COR-L47 (cell line): Measurements from ENCODE around the gene LRFN2.
A peak's percentile ranks its signal among the peaks of the same experiment; 100 is the strongest.

ENCODE experiments used
- DNase-seq: peaks from one replicate; lab custom pipeline; 2025; lab: John Stamatoyannopoulos, UW

The LRFN2 gene

DNA sequence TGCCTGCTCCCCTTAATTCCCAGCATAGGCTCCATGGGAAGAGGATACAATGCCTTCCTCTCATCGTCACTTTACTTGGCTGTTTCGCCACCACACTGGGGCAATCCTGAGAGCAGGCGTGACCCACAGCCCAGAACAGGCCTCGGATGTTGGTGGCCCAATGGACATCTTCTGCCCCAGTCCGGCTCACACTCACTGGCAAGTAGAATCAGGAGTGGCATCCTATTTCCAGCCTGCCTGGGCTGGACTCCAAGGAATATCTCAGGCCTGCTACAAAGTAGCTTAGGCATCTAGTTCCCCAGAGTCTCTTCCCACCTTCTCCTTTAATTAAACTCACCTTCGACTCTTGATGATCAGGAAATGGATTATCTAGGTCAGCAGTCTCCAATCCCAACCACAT, 110.5 kb downstream of the LRFN2 start:
- no peak for DNase-seq

GRCh38 chr6:40474937-40475336, 112.2 kb downstream of the LRFN2 start:
- DNase-seq = no peak

GRCh38 chr6:40473026-40473425, 114.1 kb downstream of the LRFN2 start:
- peak; percentile 33 for DNase-seq

DNA sequence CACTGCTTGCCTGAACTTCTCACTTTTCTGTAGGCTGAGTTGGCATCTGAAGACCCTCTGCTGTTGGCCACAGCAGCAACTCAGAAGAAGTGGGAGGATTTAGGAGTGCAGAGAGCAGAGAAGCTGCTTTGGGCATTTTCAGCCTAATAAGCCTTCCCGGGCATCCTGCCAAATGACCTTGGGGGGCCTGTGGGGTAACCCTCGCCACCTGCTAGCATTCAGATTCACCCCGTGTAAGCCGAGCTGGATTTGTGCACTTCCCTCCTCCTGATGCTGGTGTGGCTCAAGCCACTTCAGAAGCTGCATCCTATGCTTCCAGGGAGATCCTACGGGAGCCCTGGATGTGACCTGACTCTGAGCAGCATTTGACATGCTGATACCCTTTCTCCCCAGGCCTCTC, 114.8 kb downstream of the LRFN2 start:
- peak; percentile 55 for DNase-seq

GRCh38 chr6:40471243-40471642, 115.9 kb downstream of the LRFN2 start:
- no peak for DNase-seq

GRCh38 chr6:40469323-40469722, 117.8 kb downstream of the LRFN2 start:
- DNase-seq = no peak

DNA sequence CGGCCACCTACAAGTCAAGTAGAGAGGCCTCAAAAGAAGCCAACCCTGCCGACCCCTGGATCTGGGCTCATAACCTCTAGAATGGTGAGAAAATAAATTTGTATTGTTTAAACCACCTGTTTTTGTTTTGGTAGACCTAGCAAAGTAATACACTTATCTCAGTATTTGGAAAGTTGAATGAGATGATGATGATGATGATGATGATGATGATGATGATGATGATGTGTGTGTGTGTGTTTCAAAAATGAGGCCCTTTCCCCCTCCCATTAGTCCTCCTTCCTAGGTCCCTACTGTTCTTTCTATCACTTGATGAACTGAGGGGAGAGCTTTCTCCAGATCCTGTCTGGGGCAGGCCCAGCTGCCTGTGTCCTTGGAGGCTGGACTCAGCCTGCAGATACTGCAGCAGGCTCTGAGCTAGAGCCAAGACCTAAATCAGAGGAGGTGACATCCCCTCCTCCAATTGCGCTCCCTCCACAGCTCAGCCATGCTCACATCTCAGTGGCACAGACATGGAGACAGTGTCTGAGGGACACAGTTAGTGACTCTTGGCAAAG, 120.1 kb downstream of the LRFN2 start:
- no peak for DNase-seq

GRCh38 chr6:40461643-40462042, 125.5 kb downstream of the LRFN2 start:
- no peak for DNase-seq

- DNase-seq = peak; percentile 63
Measured at GRCh38 chr6:40460380-40460779, 126.8 kb downstream of the LRFN2 start.

DNA sequence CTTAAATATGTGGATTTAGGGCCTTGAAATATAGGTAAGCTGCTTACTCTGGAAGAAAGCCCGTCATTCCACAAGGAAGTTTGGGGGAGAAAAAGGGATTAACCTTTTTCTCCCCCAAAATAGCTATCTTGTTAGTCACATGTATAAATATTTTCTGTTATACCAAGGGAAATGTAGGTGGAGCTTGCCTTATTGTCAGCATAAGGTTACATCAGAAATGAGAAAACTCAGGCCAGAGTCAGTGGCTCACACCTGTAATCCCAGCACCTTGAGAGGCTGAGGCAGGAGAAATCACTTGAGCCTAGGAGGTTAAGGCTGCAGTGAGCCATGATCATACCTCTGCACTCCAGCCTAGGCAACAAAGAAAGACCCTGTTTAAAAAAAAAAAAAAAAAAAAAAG, 129.9 kb downstream of the LRFN2 start:
- no peak for DNase-seq

DNA sequence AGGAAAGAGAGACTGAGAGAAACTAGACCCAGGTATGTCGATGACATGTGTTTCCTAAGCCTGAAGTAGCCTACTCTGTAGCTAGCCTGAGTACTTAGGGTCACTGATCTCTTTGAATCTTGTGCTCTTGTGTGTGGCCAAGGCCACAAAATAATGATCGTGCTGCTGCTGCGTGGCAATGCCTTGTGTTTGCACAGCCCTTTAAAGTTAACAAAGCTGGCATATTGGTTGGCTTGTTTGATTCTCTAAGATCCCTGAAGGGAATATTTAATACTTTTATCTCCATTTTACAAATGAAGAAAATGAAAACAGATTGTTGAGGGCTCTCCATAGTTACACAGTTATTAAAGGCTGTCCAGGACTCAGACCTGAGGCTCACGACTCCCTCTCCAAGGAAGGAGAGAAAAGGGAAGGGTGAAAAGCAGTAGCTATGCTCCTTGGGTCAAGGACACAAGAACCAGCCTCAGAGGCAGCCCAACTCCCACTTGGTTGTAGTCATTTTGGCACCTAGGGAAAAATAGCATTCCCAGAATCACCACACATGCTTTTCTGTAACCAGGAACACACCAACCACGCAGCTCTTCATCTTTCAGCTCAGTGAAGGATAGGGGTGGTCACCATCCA, 130.7 kb downstream of the LRFN2 start:
- no peak for DNase-seq

DNA sequence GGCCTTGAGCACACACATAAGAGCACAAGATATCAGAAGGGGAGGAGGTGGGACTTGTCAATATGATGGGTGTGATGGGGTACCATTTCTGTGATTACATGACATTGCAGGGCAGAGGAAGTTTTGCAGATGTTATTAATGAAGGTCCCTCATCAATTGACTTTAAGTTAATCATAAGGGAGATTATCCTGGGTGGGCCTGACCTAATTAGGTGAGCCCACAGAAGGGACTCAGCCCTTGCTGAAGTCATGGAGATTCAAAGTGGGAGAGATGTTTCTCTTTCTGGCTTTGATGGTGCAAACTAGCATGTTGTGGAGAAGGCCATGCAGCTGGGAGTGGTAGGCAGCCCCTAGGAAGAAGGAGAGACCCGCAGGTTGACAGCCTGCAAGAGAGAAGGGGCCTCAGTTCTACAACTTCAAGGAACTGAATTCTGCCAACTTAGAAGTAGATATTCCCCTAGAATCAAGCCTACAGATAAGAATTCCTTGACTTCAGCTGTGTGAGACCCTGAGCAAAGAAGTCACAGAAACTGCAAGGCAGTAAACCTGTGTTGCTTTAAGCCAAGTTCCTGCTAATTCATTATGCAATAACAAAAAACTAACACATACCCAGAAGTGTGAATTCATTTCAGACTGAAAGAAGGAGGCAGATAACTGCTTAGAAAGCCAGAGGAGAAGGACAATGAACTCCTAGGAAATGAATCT, 131.3 kb downstream of the LRFN2 start:
- DNase-seq = no peak

GRCh38 chr6:40450483-40450882, 136.7 kb downstream of the LRFN2 start:
- no peak for DNase-seq

- DNase-seq = no peak
Measured at GRCh38 chr6:40444811-40445210, 142.4 kb downstream of the LRFN2 start.

DNA sequence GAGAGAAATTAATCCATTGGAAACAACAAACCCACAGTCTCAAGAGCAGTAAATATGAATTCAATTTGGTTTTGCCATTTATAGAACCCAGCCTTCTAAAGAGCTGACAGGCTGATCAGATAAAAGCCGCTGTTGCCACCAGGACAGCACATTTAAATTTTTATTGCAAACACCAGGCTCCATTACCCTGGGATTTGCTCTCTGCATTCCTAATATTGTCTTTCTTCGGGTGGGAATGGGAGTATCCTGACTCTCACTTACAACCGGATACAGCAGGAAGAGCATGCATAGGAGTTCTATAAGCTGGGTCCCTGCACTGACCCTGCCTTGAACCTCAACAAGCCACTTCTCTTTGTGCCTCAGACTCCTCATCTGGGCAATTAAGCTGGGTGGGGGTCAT, 142.9 kb downstream of the LRFN2 start:
- DNase-seq = no peak

DNA sequence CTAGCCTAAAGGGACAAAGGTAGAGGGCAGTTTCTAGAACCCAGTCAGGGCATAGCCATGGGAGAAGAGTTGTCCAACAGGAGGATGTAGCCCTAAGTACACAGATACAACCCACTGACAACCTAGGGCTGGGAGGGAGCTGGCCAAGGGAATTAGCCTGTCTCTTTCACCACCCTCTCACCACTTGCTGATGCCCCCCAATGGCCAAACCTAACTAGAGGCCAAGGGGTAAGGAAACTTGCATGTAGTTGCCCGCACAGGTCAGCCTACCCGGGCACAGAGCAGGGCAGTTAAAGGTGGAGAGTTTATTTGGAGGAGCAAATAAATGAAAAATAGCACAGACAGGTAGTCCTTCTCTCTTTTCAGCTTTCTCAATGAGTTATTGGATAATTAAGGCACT, 143.3 kb downstream of the LRFN2 start:
- no peak for DNase-seq

DNA sequence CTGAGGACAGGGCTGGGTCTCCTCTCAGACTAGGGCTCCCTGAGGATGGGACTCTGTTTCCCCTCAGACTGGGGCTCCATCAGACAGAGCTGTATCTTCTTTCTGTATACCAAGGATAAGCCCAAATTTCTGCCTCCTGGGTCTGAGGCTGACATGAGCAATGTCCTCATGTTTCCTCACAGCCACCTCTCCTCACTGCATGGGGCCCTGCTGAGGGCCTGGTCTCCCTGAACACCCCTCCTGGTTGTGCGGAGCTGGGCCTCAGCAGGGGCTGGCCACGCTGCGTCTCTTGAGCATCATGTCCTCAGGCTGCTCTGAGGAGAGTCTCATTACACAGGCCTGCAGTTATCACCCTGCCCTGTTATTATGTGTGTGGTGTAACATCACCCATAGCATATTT, 144.6 kb downstream of the LRFN2 start:
- DNase-seq = no peak

DNA sequence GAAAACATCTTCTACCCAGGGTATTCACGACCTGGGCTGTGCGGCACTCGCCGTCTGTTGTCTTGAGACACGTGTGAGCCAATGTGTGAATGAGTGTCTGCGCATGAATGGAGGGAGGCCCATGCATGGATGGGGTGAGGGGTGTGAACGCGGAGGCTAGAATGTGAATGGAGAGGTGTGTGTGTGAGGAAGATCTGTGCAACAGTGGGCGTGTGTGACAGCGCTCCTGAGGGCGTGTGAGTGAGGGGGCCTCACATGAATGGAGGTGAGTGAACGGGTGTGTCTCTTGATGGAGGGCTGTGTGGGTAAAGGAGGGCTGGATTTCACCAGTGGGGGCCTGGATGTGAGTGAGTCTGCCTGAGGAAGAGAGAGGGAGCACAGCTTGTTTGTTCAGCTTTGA, 146.0 kb downstream of the LRFN2 start:
- DNase-seq = no peak

GRCh38 chr6:40440053-40440452, 147.1 kb downstream of the LRFN2 start:
- no peak for DNase-seq

GRCh38 chr6:40439026-40439800, 148.0 kb downstream of the LRFN2 start:
- DNase-seq = no peak

DNA sequence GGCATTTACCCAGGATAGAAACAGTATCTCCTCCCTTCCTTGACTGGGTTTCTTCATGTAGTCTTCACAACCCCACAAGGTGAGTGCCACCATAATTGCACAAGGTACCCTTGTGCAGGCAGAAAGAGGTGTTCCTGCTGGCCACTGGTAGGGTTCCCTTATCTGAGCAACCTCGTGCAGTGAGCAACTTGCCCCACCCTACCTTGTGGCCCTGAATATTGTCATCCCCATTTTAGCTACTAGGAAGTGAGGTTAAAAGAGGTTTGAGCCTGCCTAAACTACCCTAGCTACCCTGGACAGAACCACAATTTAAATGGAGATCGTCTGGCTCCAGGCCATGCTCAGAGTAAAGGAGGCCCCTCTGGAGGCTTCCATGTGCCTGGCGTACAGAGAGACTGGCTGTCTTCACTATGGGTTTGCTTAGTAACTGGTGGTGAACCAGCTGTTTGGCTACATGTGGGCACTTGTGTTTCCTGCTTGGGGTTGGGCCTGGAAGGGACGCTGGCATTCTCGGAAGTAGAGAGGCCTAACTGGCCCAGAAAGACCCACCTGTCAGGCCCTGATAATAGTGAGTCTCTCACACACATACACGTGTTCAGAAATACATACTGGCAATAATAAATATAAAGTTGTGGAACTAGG, 148.8 kb downstream of the LRFN2 start:
- DNase-seq = no peak

- no peak for DNase-seq
Measured at GRCh38 chr6:40437631-40438030, 149.5 kb downstream of the LRFN2 start.
